HL-60/S4 treated with phorbol 12-myristate 13-acetate at 8.2 ng/mL for 4 days and 3 days (cell line): ENCODE results near the gene ZNF580.

ENCODE experiments used
- in situ Hi-C: fragments of 300-500 bp; cut with MboI; formaldehyde crosslinking; loops from 2 replicates; pipeline ENCODE4 v1.15.0; 2022; ENCODE audit warnings: low sequenced_read_pairs

ZNF580 gene

DNA sequence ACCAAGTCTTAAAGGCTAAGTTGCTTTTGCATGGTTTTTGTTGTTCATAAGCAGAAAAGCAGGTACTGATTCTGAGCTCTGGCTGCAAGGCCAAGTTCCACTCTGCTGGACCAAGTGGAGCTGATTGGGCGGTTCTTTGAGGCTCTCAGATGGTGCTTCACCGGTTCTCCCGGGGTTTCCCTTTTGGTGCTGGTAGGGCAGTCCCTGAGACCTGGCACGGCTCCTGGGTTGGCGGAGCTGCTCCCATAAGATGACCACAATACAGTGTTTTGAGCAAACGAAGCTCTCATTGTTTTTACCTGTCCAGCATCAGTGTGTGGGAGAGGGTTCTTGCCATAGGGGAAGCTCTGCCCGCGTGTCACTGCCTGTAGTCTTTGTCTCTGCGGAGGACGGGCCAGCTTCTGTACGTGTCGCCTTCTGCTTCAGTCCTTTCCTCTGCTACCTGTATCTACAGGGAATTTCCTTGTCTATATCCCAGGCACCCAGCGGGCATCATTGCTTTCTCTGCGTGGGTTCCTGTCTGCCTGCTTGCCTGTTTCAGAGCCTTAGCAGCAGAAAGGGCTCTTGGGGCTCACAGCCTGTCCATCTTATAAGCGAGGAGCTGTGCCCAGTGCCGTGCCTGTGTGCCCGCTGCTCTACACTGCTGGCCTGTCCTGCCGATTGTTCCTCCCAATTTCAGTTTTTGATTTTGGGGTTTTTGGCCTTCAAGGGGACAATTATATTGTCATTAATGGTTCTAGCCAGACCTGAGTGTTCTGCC lies 16.4 kb downstream of the ZNF580 start:
- in situ Hi-C loops: no loop called here

GRCh38 chr19:55658846-55659459 lies 18.2 kb downstream of the ZNF580 start:
- in situ Hi-C loops: no loop called here

DNA sequence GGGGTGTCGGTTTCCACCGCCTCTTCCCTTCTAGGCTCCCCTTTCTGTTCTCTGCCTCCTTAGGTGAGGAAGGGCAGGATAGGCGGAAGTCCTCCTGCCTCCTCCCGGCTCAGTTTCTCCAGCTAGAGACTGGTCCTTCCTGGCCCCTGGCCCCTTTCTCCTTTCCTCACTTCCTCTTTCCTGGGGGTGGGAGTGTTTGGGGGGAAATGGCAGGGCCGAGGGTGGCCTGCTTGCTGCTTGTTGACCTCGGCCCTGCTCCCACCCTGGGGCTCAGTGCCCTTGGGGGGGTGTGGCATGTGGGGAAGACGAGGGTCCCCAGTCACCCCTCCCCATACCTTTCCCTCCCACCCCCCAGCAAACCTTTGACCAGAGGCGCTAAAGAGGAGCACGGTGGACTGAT lies 19.0 kb downstream of the ZNF580 start:
- in situ Hi-C loops: no loop called here

- in situ Hi-C loops: no loop called here
Observed at GRCh38 chr19:55660404-55660803, 19.6 kb downstream of the ZNF580 start.

GRCh38 chr19:55660991-55661390 lies 20.2 kb downstream of the ZNF580 start:
- in situ Hi-C loops: no loop called here

GRCh38 chr19:55661826-55662225 lies 21.0 kb downstream of the ZNF580 start:
- in situ Hi-C loops: no loop called here

- in situ Hi-C loops: no loop called here
Observed at GRCh38 chr19:55663846-55664536, 23.2 kb downstream of the ZNF580 start.

DNA sequence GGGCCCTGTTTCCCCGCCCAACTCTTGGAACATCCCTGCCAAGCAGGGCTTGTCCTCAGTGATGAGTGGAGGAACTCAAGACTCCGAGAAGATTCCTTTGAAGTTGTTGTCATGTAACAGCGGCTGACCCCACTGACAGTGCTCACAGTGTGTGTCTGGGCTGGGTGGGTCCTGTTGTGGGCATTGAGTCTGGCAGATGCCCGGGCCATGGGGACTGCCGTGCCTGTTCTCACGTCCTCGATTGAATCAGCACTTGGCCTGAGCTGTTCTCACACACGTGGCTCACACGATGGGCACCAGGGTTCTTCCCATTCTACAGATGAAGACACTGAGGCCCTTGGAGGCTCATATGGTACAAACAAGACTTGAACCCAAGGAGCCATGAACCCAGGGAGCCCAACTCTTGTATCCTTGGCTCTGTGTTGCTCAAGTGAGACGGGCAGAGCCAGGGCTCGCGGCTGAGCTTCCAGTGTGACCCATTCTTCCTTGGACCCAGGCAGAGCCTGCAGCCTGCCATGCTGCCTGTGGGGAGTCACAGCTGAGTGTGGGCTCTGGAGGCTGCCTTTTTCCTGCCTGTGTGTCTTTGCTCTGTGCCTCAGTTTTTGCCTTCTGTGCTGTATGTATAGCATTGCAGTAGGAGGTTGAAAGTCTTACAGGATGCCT lies 25.7 kb downstream of the ZNF580 start:
- in situ Hi-C loops: no loop called here

DNA sequence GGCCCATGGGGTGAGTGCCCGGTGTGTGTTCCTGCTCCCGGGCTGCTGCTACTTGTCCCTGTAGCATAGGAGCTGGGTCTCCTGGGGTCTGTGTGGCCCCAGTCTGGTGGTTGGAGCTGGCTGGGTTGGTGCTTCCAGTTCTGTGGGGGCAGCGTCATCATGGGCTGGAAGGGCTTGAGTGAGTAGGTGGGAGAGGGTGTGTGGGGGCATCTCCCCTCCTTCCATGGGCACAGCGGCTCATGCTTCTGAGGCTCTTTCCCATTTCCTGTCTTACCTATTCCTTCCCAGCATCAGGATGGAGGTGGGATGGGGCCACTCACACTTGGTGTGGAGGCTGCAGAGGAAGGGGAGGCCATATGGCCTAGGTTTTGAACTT lies 26.2 kb downstream of the ZNF580 start:
- in situ Hi-C loops: no loop called here

GRCh38 chr19:55667511-55667910 lies 26.7 kb downstream of the ZNF580 start:
- in situ Hi-C loops: no loop called here

DNA sequence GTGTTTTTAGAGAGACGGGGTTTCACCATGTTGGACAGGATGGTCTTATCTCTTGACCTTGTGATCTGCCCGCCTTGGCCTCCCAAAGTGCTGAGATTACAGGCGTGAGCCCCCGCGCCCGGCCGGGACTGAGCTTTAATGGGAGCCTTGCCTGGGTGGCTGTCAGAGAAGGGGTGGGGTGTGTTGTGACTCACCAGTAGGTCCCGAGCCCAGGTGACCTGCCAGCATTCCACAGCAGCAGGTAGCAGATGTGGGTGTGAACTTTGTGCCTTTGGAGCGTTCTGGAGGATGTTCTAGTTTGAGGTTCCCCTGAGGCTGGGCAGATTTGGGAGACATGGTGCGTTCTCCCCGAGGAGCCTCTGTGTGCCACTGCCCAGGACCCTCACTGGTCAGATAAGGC lies 27.2 kb downstream of the ZNF580 start:
- in situ Hi-C loops: no loop called here

DNA sequence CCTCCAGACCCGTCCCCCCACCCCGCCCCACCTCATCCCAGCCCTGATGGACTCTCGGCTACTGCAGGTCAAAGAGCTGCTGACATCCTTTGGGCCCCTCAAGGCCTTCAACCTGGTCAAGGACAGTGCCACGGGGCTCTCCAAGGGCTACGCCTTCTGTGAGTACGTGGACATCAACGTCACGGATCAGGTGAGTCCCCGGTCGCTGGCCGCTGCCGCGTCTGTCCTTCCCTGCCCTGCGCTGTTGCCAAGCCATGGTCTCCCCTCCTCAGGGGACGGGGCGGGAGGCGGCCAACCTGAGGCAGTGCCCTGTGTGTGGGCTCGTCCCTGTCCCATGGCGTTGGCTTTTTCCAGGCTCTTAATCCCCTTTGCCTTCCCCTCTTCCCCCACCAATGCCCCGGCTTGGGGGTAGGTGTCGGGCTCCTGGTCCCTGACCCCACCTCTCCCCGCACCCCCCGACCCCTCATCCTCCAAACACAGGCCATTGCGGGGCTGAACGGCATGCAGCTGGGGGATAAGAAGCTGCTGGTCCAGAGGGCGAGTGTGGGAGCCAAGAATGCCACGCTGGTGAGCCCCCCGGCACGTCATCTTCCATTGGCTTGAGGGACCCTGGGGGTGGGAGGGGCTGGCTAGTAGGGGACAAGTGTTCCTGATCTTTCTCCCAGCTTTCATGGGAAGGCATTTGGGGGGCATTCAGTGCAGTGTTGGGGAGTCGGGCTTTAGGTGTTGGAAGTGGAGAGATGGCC lies 28.0 kb downstream of the ZNF580 start:
- in situ Hi-C loops: no loop called here

- in situ Hi-C loops: no loop called here
Observed at GRCh38 chr19:55669418-55670279, 28.8 kb downstream of the ZNF580 start.

- in situ Hi-C loops: no loop called here
Observed at GRCh38 chr19:55670280-55671053, 29.7 kb downstream of the ZNF580 start.

- in situ Hi-C loops: no loop called here
Observed at GRCh38 chr19:55671054-55671378, 30.2 kb downstream of the ZNF580 start.

DNA sequence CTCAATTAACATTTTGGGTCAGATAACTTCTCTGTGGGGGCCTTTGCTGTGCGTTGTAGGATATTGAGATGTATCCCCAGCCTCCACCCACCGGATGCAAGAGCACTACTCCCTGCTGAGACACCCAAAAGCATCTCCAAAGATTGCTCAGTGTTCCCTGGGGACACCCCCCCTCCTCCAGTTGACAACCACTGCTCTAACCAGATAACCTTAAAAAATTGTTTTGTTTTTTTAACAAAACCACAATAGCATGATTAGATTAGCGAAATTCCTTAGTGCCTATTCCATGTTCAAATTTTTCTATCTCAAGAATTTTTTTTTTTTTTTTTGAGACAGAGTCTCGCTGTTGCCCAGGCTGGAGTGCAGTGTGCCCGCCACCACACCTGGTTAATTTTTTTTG lies 31.6 kb downstream of the ZNF580 start:
- in situ Hi-C loops: no loop called here

- in situ Hi-C loops: no loop called here
Observed at GRCh38 chr19:55673465-55673864, 32.7 kb downstream of the ZNF580 start.

- in situ Hi-C loops: no loop called here
Observed at GRCh38 chr19:55673889-55674288, 33.1 kb downstream of the ZNF580 start.

GRCh38 chr19:55674459-55674840 lies 33.6 kb downstream of the ZNF580 start:
- in situ Hi-C loops: no loop called here
